NK-92 (cell line): ENCODE data around the gene SLC8A2.

Experiments
- DNase-seq: peaks from one replicate; lab custom pipeline; 2025; ENCODE audit not compliant: unreplicated experiment; lab: John Stamatoyannopoulos, UW

The SLC8A2 gene, protein sequence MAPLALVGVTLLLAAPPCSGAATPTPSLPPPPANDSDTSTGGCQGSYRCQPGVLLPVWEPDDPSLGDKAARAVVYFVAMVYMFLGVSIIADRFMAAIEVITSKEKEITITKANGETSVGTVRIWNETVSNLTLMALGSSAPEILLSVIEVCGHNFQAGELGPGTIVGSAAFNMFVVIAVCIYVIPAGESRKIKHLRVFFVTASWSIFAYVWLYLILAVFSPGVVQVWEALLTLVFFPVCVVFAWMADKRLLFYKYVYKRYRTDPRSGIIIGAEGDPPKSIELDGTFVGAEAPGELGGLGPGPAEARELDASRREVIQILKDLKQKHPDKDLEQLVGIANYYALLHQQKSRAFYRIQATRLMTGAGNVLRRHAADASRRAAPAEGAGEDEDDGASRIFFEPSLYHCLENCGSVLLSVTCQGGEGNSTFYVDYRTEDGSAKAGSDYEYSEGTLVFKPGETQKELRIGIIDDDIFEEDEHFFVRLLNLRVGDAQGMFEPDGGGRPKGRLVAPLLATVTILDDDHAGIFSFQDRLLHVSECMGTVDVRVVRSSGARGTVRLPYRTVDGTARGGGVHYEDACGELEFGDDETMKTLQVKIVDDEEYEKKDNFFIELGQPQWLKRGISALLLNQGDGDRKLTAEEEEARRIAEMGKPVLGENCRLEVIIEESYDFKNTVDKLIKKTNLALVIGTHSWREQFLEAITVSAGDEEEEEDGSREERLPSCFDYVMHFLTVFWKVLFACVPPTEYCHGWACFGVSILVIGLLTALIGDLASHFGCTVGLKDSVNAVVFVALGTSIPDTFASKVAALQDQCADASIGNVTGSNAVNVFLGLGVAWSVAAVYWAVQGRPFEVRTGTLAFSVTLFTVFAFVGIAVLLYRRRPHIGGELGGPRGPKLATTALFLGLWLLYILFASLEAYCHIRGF

DNA sequence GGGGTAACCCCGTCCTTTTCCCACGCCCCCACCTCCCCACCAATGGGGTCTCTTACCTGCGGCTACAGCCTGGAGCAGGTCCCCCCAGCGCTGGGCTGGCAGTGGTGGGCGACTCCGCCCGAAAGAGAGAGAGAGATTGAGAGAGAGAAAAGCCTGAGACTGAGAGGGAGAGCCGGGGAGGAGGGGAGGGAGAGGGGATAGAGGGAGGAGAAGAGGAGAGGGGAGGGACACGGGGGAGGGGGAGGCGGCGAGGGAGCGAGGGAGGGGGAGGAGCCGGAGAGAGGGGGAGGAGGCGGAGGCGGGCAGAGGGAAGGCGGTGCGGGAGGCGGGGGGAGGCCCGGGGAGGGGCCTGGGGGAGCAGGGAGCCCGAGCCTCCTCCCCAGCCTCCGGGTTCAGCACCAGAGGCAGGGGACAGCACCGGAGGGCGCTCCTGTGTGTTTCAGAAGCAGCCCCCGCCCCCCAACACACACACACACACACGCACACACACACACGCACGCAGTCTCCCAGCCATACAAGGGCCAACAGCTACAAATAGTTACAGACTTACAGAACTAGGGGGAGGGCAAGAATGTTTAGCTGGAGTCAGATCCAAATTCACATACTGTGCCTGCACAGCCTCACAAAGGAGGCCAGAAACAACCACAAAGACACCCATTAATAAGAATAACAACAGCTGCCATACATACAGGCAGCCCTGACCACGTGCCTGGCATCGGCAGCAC lies at the start of gene SLC8A2:
Gene SLC8A2, minus strand, starts transcription at position 161 of the 725 bp plus-strand sequence. CDS start 5,490 bp downstream, outside the sequence.
- DNase-seq: no peak

DNA sequence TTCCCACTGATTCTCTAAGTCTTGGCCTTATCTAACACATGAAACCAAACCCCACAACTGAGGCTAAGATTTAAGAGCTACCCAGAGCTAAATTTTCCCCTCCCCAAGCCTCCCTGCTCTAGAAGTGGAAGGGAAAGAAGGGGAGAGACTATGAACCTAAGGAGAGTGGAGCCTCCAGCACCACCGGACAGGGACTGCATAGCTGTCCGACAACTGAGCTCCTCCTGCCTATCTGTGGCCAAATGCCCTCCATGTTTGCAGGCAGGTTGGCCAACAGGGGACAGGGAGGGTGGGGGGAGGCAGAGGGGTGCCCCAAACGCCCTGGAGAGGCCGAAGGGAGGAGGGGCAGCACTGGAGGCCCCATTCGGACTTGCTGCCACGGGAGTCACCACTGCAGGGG lies 49.1 kb upstream of the SLC8A2 start:
- no peak for DNase-seq

DNA sequence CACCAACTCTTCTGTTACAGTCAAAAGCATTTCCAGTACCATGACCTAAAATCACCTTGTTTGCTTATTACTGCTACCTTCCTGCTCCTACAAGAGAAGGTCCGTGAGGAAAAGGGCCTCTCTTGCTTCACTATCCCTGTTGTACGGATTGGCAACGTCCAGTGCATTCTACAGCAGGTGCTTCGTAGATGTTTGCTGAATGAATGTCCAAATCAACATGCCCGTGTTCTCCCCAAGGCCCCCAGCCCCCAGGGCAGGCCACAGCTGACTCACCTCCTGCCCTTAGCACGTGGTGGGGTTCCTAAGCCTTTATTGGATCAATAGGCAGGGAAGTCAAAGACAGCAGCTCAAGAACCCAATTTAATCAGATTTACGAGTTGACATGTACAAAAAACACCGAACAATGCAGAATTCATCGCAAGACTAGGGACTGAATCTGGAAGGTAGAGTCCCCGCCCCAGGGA lies 48.7 kb upstream of the SLC8A2 start:
- no peak for DNase-seq

DNA sequence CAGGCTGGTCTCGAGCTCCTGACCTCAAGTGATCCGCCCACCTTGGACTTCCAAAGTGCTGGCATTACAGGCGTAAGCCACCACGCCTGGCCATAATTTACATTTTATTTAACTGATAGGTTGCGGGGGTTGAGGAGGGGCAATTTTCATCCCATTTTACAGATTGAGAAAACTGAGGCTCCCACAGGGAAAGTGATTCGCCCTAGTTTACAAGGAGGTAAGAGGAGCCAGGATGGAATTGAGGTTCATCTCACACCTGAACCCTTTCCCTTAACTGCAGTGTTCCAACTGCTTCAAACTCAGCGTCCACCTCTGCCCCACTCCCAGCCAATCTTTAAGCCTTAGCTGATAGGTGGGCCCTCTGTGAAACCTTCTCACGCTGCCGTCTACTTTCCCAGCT lies 47.2 kb upstream of the SLC8A2 start:
- no peak for DNase-seq

DNA sequence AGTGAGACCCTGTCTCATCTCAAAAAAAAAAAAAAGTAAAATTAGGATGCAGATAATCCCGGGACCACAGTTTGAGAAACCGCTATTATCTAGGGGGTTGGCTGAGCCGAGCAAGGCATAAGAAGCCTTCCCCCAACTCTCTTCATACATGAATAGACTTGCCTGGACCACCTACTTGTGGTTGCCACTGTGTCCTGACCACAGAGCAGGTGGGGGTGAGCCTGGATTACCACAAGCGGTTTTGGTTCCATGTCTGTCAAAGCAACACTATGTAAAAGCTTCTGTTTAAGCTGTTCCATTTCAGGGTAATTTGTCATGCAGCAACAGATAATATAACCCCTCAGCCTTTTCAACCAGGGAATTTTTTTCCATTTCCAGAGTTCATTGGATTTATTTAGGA lies 46.4 kb upstream of the SLC8A2 start:
- no peak for DNase-seq

DNA sequence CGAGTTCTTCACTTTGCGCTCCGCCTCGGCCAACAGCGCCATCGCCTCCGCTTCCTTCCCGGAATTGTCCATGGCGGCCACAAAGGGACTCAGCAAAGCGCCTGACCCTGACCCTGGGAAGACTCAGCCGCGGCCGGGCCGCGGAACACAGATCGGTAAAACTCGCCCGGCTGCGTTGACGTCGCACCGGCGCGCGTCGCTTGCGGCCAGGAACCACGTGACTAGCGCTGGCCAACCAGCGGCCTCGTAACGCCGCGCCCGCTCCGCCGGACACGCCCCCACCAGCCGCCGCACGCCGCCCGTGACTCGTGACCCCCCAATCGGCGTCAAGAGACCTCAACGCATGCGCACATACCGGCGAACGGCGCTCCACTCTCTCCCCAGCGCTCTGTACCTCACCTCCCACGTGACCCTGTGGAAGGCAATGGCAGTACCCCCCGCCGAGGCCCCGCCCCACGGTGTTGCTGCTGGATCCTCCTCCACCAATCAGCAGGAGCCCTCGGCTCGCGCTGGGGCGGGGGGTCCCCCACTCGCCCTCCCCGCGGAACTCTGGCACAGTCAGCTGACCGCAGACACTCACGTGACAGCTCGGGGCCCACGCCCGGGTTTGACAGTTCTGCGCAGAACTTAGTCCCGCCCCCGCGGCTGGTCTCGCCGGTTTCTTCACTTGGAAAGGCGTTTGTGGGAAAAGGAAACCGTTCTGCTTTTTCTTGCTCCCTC lies 43.3 kb upstream of the SLC8A2 start, which contains the start of gene NAPA:
Gene NAPA, minus strand, starts transcription at position 195 of the 720 bp plus-strand sequence. Its CDS starts 123 bp downstream, at position 72.
- peak; percentile 100 for DNase-seq

DNA sequence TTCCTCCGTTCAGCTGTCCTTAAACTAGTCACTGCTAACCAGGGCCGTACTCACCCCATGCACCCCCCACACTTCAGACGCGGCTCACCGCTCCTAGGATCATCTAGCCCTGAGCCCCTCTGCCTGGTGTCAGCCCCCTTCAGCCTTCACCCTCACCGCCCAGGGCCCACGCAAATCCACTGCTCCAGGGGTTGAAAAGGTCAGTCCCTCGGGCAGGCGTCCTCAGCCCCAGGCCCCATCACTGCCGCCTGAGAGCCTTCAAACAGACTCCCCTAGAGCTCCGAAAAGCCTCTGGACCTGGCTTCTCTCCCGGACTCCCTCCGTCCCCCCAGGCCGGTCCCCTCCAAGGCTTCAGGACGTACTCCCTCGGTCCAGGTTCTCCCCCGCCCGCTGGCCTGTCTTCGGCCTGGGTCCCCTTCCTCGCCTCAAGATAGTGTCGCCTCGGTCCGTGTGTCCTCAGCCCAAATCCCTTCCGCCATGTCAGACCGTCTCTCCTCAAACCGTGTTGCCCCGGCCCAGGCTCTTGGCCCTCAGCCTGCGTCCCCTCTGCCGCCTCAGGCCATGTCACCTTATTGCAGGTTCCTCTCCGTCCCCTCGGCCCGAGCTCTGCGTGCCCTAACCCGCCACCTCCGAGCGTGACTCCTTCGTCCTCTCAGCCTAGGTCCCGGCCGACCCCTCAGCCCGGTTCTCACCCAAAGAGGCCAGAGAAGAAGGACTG lies 42.6 kb upstream of the SLC8A2 start:
- no peak for DNase-seq

DNA sequence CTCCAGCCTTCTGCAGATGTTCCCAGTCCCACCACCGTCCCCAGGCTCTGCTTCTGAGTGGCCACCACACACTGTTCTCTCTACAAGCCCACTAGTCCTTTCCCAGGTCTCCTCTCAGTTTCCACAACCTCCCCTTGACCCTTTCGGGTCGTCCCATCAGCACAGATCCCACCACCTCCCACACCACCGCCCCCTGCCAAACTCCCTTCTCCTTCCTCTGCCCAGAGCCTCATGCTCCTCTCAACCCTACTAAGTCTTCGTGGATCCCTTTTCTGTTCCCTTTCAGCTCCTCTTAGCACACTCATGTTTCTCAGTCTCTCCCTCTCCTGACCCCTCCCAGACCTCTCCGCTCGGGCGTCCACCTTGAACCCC lies 41.2 kb upstream of the SLC8A2 start:
- DNase-seq: no peak

DNA sequence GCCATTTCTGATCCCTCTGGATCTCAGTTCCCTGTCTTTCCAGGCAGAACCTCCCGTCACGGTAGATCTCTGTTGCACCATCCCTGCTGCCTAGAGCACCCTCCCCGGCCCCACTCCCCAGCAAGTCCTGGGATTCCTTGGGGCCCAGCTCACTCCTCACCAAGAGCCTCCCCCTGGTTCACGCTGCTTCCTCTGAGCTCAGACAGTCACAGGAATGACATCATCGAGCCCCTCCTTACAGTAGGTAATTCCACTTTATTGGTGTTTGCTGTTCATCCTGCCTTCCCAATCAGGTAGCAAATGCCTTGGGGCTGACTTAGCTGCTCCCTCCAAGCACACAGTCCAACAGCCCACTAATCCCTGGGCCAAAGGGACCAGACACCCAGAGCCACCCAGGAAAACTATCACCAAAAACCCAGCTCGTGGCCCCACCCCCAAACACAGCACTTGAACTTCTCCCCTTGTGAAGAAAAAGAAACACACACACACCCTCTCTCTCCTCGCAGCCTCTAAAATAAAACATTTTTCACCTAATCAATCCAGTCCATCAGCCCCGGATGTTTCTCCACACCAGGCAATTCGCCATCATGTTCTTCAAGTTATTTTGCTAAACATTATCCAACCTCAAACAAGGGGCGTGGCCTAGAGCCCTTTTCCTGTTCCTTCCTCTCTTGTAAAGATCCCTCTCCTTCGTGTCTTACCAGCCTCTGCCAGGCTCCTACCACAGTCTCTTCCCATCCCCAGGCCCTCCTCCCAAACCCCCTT lies 40.7 kb upstream of the SLC8A2 start:
- no peak for DNase-seq

DNA sequence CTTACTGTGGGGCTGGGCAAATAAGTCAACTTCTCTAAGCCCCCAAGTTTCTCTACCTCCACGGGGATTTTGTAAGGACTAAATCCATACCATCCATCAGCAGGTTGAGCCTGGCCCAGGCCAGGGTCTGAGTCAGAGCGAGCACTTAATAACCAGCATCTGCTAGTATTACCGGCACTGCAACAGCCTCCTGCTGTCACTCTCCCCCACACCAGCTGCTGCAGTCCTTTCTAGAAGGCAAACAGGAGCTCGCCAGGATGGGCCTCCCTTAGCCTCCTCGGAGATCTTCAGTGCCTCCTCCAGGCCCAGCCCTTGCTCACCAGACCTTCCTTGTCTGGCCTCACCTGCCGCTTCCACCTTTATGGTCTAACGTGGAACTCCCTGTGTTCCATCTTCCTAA lies 40.0 kb upstream of the SLC8A2 start:
- no peak for DNase-seq

DNA sequence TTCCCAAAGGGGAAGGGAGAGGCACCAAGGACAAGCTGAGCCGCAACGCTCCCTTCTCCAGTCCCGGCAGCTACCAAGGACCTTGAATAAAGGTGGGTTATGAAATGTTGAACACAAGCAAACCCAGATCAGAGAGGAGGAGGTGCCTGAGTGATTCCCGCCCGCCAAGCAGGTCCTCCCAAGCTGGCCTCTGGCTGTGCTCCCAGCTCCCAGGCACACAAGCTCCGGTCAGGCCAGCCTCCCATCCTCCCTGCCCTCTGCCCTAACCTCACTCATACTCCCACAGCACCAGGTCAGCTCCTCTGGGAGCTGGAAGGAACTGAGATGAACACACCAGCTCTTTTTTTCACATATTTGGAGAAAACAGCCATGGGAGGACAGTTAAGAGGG lies 39.4 kb upstream of the SLC8A2 start:
- DNase-seq: no peak

DNA sequence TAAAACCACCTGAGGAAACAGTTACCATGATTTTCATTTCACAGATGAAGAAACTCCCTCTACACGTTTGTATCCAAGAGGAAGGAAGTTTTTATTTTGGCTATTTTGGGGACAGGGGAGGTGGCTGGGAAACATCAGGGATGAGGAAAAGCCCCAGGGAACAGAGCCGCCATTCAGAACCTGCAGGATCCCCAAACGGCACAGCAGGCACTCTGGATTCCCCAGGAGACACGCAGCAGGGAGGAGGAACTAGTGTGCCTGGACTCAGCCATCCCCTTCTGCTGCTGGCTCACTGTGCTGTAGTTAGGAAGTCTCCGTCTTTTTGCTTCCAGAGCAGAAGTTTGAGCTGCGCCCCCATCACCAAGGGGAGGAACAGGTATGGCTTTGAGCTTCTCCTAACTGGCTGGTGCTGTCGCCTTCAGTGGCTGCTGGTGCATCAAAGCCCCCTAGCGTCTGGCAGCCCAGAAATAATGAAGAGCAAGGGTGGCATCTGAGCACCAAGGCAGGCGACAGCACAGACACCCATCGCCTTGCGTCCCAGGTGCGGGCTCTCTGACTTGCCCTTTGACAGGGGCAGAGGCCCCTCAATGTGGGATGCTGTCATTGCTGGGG lies 38.9 kb upstream of the SLC8A2 start:
- no peak for DNase-seq

DNA sequence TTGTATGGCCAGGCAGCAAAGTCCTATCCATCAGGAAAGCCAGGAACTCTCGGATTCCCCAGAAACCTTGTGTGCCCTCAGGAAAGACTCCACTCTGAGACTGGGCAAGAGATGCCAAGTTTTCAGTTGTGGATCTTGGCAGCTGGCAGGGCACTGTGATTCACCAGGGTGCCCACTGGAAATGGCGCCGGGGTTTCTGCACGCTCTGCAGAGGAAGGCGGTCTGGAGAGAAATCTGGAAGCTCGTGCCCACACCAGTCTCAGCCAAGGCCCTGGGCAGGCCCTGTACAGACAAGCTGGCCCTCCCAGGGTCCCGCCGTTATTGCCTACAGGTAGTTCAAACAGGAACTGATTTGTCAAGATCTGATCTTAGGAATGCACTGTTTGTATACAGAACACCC lies 38.3 kb upstream of the SLC8A2 start:
- no peak for DNase-seq

DNA sequence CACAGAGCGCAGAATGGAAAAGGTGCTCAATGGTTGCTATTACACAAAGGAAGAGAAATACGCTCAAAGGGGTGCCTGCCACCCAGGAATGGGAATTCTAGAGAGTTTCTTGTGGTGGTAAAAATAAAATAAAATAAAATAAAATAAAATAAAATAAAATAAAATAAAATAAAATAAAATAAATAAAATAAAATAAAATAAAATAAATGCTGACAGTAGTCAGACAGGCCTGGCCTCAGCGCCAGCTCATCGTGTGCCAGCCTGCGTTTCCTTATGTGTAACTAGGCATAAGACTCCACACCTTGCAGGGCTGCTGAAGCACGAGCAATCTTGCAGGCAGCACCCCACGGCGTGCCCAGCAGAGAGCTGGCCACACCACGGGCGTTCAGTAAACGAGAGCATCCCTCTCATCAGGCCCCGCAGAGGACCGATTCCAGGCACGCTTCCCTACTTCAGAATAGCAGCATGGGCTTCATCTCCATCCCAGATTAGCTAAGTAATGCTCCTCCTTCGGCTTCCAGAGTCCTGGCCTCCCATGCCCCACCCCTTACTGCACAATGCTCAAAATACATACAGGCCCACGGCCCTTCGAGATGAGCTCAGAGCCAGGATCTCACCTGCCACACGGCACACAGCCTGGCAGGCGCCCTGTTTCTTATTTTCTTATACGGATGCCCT lies 37.6 kb upstream of the SLC8A2 start:
- DNase-seq: no peak

DNA sequence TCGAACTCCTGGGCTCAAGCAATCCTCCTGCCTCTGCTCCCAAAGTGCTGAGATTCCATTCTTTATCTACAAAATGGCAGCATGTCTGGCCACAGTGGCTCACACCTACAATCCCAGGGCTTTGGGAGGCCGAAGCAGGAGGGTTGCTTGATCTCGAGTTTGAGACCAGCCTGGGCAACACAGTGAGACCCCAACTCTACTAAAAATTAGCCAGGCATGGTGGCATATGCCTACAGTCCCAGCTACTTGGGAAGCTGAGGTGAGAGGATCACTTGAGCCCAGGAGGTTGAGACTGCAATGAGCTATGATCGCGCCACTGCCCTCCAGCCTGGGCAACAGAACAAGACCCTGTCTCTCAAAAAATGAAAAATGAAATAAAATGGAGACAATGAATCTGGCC lies 37.0 kb upstream of the SLC8A2 start:
- DNase-seq: no peak

DNA sequence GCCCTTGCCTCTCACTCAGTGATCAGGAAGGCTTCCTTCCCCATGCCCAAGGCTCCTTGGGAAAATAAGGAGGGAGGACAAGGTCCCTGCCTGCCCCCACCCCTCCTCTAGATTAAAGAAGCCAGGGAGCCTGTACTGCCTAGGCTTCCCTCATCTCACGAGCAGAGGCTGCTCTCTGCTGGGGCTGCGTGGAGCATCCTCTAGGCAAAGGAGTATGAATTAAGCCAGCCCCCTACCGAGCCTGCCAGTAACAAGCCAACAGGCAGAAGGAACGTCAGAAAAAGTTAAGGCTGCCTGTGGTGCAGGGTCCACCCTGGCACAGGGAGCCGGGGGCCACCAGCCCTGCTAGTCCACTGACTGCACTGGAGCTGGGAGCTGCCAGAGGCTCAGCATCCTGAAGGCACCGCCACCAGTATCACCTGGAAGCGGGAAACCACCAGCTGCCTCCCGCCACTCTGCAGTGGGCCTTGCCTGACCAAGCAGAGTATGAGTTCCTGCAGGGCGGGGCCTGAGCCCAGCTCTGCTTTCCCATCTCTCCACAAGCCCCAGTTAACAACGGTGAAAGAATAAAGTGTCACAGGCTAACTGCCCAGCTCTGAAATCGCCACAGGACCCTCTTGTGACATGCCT lies 36.3 kb upstream of the SLC8A2 start:
- DNase-seq: no peak

DNA sequence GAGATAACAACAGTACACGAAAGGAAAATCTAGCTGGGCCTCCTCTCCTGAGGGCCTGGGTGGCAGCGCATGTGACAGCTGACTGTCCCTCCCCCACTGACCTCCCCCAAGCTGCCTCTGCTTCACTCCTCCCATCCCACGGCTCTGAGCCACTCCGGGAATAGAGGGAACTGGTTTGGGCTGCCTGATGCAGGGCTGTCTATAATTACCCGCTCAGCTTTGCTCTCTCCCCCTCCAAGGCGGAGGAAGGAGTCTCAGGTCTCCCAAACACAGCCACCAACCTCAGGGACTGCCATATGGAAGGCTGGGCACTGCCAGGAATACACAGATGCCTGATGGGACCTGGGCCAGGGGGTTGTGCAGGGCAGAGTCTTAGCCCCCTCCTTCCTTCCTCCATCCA lies 35.3 kb upstream of the SLC8A2 start:
- no peak for DNase-seq

DNA sequence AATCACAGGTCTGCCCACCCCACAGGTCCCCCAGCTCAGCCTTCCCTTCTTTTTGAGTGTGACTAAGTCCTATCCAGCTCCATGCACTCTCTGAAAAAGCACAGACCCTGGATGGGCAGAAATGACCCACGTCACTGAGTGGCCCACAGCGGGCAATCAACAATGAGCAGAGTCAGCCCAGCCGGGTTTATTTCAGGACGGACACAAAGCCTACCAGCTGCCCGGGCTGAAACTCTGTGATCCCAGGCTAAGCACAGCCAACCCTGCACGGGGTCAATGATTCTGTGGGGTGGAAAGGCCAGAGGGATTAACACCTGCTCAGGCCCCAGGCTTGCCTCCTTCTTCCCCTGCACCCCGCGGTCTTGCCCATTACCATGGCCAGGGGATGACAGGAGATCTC lies 34.8 kb upstream of the SLC8A2 start:
- DNase-seq: no peak
